ENCODE data around the gene SVEP1. TPM values are rescaled to one million over a fixed set of nuclear protein-coding genes. Genes with fewer than 3 reads are reported as not detected.

SVEP1 gene
- total and polyA plus RNA-seq, 2 experiments from 2014 or later: 0.18 to 0.63 TPM

- TF ChIP-seq CTCF (conservative IDR thresholded peaks at IDR 0.05; ENCODE audit: low read depth in 2 of 2): no peak
- no peak for TF ChIP-seq CREB1 (CRISPR knock-in tag; IDR thresholded peaks at IDR 0.05; ENCODE audit: low read depth)
- no peak for TF ChIP-seq POLR2AphosphoS5 (IDR thresholded peaks at IDR 0.05; ENCODE audit: low read depth)
- TF ChIP-seq, protein P1, sequence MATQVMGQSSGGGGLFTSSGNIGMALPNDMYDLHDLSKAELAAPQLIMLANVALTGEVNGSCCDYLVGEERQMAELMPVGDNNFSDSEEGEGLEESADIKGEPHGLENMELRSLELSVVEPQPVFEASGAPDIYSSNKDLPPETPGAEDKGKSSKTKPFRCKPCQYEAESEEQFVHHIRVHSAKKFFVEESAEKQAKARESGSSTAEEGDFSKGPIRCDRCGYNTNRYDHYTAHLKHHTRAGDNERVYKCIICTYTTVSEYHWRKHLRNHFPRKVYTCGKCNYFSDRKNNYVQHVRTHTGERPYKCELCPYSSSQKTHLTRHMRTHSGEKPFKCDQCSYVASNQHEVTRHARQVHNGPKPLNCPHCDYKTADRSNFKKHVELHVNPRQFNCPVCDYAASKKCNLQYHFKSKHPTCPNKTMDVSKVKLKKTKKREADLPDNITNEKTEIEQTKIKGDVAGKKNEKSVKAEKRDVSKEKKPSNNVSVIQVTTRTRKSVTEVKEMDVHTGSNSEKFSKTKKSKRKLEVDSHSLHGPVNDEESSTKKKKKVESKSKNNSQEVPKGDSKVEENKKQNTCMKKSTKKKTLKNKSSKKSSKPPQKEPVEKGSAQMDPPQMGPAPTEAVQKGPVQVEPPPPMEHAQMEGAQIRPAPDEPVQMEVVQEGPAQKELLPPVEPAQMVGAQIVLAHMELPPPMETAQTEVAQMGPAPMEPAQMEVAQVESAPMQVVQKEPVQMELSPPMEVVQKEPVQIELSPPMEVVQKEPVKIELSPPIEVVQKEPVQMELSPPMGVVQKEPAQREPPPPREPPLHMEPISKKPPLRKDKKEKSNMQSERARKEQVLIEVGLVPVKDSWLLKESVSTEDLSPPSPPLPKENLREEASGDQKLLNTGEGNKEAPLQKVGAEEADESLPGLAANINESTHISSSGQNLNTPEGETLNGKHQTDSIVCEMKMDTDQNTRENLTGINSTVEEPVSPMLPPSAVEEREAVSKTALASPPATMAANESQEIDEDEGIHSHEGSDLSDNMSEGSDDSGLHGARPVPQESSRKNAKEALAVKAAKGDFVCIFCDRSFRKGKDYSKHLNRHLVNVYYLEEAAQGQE (IDR thresholded peaks at IDR 0.05; ENCODE audit: unreplicated experiment): no peak
Measured at GRCh38 chr9:110410961-110411360, 168.6 kb downstream of the SVEP1 start (continued).

DNA sequence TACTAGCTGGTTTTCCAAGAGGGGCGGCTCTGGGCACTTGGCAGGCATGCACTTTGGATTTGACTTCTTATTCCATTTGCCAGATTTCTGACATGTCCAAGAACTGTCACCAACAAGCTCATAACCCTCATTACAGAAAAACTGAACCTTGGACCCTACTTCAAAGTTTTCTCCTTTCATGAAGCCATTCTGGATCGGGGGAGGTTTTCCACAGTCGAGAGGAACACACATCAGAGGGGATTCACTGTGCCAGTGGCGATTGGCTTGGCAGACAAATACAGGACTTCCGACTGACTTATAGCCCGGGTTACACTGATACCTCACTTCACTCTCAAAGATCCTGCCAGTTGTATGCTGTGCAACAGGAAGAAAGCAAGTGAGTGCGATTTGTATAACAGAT is 170.9 kb downstream of the SVEP1 start:
- Mint-ChIP-seq H3K9me3 (no peaks in the 10 kb centered on the region), H3K27me3 (ENCODE audit: insufficient read depth, low read depth, poor library complexity) (peaks cover 2% of the 10 kb centered on the region), H3K36me3 (ENCODE audit: low read depth) (no peaks in the 10 kb centered on the region), H3K4me1 (no peaks in the 10 kb centered on the region), H3K4me3 (no peak overlapping the region), H3K27ac (no peak overlapping the region)
- no peaks in the 10 kb centered on the region for H3K4me1 ChIP-seq (ENCODE audit: insufficient read depth)
- no peak overlapping the region for H3K4me2 ChIP-seq
- no peaks in the 10 kb centered on the region for H3K27me3 ChIP-seq (ENCODE audit: insufficient read depth)
- no peaks in the 10 kb centered on the region for H3K36me3 ChIP-seq (ENCODE audit: insufficient read depth)
- H3K79me2 ChIP-seq (replicated peaks; ENCODE audit: insufficient read depth): no peaks in the 10 kb centered on the region
- DNase-seq (ENCODE audit: low spot score) (no peak), ATAC-seq (no peak)
- H2AFZ ChIP-seq: no peak overlapping the region
- H3K4me3 ChIP-seq: no peak overlapping the region
- no peaks in the 10 kb centered on the region for H3F3A ChIP-seq (replicated peaks; ENCODE audit: low read depth)
- H4K20me1 ChIP-seq (replicated peaks; ENCODE audit: insufficient read depth): no peaks in the 10 kb centered on the region
- H3K9me2 ChIP-seq (ENCODE audit: insufficient read depth): no peaks in the 10 kb centered on the region
- no peak overlapping the region for H3K27ac ChIP-seq (ENCODE audit: low read depth)
- TF ChIP-seq CREB1 (CRISPR knock-in tag; IDR thresholded peaks at IDR 0.05; ENCODE audit: low read depth) (no peak), CTCF (conservative IDR thresholded peaks at IDR 0.05; ENCODE audit: low read depth in 2 of 2) (no peak), POLR2AphosphoS5 (IDR thresholded peaks at IDR 0.05; ENCODE audit: low read depth) (no peak), NANOG (IDR thresholded peaks at IDR 0.05; ENCODE audit: borderline replicate concordance) (no peak), STAT1 (IDR thresholded peaks at IDR 0.05; ENCODE audit: unreplicated experiment) (no peak), ZNF331 (CRISPR knock-in tag; IDR thresholded peaks at IDR 0.05; ENCODE audit: low read depth) (no peak), ZNF114 (CRISPR knock-in tag; IDR thresholded peaks at IDR 0.05) (no peak)
- TF ChIP-seq, protein P2, sequence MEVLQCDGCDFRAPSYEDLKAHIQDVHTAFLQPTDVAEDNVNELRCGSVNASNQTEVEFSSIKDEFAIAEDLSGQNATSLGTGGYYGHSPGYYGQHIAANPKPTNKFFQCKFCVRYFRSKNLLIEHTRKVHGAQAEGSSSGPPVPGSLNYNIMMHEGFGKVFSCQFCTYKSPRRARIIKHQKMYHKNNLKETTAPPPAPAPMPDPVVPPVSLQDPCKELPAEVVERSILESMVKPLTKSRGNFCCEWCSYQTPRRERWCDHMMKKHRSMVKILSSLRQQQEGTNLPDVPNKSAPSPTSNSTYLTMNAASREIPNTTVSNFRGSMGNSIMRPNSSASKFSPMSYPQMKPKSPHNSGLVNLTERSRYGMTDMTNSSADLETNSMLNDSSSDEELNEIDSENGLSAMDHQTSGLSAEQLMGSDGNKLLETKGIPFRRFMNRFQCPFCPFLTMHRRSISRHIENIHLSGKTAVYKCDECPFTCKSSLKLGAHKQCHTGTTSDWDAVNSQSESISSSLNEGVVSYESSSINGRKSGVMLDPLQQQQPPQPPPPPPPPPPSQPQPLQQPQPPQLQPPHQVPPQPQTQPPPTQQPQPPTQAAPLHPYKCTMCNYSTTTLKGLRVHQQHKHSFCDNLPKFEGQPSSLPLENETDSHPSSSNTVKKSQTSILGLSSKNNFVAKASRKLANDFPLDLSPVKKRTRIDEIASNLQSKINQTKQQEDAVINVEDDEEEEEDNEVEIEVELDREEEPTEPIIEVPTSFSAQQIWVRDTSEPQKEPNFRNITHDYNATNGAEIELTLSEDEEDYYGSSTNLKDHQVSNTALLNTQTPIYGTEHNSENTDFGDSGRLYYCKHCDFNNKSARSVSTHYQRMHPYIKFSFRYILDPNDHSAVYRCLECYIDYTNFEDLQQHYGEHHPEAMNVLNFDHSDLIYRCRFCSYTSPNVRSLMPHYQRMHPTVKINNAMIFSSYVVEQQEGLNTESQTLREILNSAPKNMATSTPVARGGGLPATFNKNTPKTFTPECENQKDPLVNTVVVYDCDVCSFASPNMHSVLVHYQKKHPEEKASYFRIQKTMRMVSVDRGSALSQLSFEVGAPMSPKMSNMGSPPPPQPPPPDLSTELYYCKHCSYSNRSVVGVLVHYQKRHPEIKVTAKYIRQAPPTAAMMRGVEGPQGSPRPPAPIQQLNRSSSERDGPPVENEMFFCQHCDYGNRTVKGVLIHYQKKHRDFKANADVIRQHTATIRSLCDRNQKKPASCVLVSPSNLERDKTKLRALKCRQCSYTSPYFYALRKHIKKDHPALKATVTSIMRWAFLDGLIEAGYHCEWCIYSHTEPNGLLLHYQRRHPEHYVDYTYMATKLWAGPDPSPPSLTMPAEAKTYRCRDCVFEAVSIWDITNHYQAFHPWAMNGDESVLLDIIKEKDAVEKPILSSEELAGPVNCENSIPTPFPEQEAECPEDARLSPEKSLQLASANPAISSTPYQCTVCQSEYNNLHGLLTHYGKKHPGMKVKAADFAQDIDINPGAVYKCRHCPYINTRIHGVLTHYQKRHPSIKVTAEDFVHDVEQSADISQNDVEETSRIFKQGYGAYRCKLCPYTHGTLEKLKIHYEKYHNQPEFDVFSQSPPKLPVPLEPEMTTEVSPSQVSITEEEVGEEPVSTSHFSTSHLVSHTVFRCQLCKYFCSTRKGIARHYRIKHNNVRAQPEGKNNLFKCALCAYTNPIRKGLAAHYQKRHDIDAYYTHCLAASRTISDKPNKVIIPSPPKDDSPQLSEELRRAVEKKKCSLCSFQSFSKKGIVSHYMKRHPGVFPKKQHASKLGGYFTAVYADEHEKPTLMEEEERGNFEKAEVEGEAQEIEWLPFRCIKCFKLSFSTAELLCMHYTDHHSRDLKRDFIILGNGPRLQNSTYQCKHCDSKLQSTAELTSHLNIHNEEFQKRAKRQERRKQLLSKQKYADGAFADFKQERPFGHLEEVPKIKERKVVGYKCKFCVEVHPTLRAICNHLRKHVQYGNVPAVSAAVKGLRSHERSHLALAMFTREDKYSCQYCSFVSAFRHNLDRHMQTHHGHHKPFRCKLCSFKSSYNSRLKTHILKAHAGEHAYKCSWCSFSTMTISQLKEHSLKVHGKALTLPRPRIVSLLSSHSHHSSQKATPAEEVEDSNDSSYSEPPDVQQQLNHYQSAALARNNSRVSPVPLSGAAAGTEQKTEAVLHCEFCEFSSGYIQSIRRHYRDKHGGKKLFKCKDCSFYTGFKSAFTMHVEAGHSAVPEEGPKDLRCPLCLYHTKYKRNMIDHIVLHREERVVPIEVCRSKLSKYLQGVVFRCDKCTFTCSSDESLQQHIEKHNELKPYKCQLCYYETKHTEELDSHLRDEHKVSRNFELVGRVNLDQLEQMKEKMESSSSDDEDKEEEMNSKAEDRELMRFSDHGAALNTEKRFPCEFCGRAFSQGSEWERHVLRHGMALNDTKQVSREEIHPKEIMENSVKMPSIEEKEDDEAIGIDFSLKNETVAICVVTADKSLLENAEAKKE (CRISPR knock-in tag; IDR thresholded peaks at IDR 0.05): no peak
